ENCODE results near the gene SASH1.

DNA sequence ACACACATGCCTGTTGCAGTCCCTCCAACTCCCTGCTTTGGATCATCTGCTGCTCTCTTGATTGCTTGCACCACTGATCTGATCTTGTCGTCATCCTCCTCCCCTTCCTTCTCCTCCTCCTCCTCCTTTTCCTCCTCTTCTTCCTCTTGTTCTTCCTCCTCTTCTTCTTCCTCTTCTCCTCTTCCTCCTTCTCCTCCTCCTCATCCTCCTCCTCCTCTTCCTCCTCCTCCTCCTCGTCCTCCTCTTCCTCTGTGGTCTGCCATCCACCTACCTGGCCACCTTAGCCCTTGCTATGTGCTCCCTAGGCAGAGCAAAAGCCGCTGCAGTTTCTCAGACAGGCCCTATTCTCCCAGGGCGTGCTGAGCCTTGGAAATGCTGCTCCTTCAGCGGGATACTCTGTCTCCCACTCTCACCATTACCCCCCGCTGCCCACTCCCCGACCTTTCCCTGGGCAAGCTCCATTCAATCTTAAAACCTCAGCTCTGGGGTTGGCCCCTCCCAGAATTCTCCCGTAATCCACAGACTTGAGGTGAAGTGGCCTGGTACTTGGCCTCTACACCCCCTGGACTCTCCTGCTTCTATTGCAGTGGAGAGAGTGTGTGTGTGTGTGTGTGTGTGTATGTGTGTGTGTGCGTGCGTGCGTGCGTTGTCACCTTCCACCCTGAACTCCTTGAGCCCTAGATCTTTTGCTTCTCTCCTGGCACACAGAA lies 105.0 kb downstream of the SASH1 start:
- TF ChIP-seq POLR2A (IDR thresholded peaks at IDR 0.05) = no peak
- TF ChIP-seq, protein P1, sequence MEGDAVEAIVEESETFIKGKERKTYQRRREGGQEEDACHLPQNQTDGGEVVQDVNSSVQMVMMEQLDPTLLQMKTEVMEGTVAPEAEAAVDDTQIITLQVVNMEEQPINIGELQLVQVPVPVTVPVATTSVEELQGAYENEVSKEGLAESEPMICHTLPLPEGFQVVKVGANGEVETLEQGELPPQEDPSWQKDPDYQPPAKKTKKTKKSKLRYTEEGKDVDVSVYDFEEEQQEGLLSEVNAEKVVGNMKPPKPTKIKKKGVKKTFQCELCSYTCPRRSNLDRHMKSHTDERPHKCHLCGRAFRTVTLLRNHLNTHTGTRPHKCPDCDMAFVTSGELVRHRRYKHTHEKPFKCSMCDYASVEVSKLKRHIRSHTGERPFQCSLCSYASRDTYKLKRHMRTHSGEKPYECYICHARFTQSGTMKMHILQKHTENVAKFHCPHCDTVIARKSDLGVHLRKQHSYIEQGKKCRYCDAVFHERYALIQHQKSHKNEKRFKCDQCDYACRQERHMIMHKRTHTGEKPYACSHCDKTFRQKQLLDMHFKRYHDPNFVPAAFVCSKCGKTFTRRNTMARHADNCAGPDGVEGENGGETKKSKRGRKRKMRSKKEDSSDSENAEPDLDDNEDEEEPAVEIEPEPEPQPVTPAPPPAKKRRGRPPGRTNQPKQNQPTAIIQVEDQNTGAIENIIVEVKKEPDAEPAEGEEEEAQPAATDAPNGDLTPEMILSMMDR (IDR thresholded peaks at IDR 0.05) = no peak
